Measurements from ENCODE around the gene FUT6.
"Not testable (repeated sequence)": the region's sequence is repeated elsewhere in the genome, so short reads cannot be mapped to it uniquely, and the experiment has no call there.

Gene FUT6

GRCh38 chr19:5839065-5840017 is at the start of gene FUT6:
Gene FUT6 (minus strand): TSS chr19:5839702. CDS start chr19:5832567, 7,135 bp downstream.
- in situ Hi-C loops (cut with MboI; ENCODE audit: low pct_unique_long_range_greater_than_20kb, low sequenced_read_pairs, unreplicated experiment) = no loop called here
- no peak for DNase-seq (ENCODE audit: low spot score)
- no peak for TF ChIP-seq CTCF (IDR thresholded peaks at IDR 0.05; ENCODE audit: extremely low read depth, insufficient read depth, missing control alignments)

GRCh38 chr19:5884065-5884811 is 44.7 kb upstream of the FUT6 start:
- in situ Hi-C loops (cut with MboI; ENCODE audit: low pct_unique_long_range_greater_than_20kb, low sequenced_read_pairs, unreplicated experiment); DNase-seq (ENCODE audit: low spot score): not testable (repeated sequence)

DNA sequence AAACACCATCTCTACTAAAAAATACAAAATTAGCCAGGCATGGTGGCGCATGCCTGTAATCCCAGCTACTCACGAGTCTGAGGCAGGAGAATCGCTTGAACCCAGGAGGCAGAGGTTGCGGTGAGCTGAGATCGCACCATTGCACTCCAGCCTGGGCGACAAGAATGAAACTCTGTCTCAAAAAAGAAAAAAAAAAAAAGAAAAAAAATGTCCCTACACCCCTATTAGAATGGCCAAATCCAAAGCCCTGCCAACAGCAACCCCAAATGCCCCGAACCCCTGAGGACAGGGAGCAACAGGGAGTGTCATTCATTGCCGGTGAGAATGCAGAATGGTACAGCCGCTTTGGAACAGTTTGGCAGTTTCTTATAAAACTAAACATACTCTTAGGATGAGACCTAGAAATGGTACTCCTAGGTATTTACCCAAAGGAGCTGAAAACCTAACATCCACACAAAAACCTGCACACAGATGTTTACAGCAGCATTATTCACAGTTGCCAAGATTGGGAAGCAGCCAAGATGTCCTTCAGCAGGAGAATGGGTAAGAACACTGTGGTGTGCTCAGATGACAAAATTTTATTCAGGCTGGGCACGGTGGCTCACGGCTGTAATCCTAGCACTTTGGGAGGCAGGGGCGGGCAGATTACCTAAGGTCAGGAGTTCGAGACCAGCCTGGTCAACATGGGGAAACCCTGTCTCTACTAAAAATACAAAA is 43.8 kb upstream of the FUT6 start:
- DNase-seq (ENCODE audit: low spot score); in situ Hi-C loops (cut with MboI; ENCODE audit: low pct_unique_long_range_greater_than_20kb, low sequenced_read_pairs, unreplicated experiment): not testable (repeated sequence)

GRCh38 chr19:5882421-5882968 is 43.0 kb upstream of the FUT6 start:
- DNase-seq (ENCODE audit: low spot score) = no peak
- no peak for TF ChIP-seq CTCF (IDR thresholded peaks at IDR 0.05; ENCODE audit: extremely low read depth, insufficient read depth, missing control alignments)
- in situ Hi-C loops (cut with MboI; ENCODE audit: low pct_unique_long_range_greater_than_20kb, low sequenced_read_pairs, unreplicated experiment) = no loop called here

DNA sequence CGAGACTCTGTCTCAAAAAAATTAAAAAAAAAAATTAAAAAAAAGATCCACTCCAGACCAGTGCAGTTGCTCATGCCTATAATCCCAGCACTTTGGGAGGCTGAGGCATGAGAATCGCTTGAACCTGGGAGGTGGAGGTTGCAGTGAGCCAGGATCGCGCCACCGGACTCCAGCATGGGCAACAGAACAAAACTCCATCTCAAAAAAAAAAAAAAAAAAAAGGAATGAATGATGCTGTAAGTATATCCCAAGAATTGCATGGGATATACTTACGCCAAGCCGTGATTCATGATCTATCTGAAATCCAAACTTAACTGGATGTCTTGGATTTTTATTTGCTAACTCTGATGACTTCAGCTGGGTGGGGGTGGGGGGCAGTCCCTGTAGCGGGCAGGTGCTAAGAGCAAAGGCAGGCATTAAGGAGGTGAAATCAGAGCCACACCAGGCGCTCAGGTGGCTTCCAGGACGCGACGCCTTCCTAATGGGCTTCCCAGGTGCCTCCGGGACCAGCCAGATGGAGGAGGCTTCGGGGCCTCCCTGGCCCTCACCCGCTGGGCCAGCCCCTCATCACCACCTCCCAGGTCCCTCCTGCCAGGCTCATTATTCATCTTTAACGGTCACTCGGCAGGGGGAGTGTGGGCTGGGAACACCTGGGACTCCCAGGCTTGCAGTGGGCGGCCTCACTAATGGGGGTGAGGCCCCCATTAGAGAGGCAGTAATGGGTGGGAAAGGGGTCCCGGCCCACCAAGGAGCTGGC is 42.2 kb upstream of the FUT6 start:
- in situ Hi-C loops (cut with MboI; ENCODE audit: low pct_unique_long_range_greater_than_20kb, low sequenced_read_pairs, unreplicated experiment) = no loop called here
- no peak for DNase-seq (ENCODE audit: low spot score)
- TF ChIP-seq CTCF (IDR thresholded peaks at IDR 0.05; ENCODE audit: extremely low read depth, insufficient read depth, missing control alignments) = no peak

GRCh38 chr19:5880604-5881078 is 41.1 kb upstream of the FUT6 start:
- TF ChIP-seq CTCF (IDR thresholded peaks at IDR 0.05; ENCODE audit: extremely low read depth, insufficient read depth, missing control alignments) = no peak
- in situ Hi-C loops (cut with MboI; ENCODE audit: low pct_unique_long_range_greater_than_20kb, low sequenced_read_pairs, unreplicated experiment) = no loop called here
- DNase-seq (ENCODE audit: low spot score) = no peak
